ENCODE data around the gene CEP70.
"Not testable (repeated sequence)": the region's sequence is repeated elsewhere in the genome, so short reads cannot be mapped to it uniquely, and the experiment has no call there.

Gene CEP70

GRCh38 chr3:138513090-138513843, 80.8 kb downstream of the CEP70 start:
- intact Hi-C loops (cut with micrococcal nuclease), result no loop called here
- H3K27ac Mint-ChIP-seq, result no peak overlapping the region
- H3K9me3 Mint-ChIP-seq, result peaks cover 5% of the 10 kb centered on the region
- no peaks in the 10 kb centered on the region for H3K36me3 Mint-ChIP-seq (ENCODE audit: low read depth)
- H3K4me3 Mint-ChIP-seq, result no peak overlapping the region
- no peaks in the 10 kb centered on the region for H3K4me1 Mint-ChIP-seq (ENCODE audit: low read depth)
- H3K27me3 Mint-ChIP-seq, result no peaks in the 10 kb centered on the region

- Mint-ChIP-seq H3K4me1 (ENCODE audit: low read depth) (no peaks in the 10 kb centered on the region), H3K4me3 (no peak overlapping the region), H3K27ac (no peak overlapping the region), H3K27me3 (no peaks in the 10 kb centered on the region), H3K36me3 (ENCODE audit: low read depth) (no peaks in the 10 kb centered on the region), H3K9me3 (no peaks in the 10 kb centered on the region)
- intact Hi-C loops (cut with micrococcal nuclease), result no loop called here
Measured at GRCh38 chr3:138511945-138512344, 82.1 kb downstream of the CEP70 start.

GRCh38 chr3:138509586-138509985, 84.5 kb downstream of the CEP70 start:
- no peak overlapping the region for H3K4me3 Mint-ChIP-seq
- H3K36me3 Mint-ChIP-seq (ENCODE audit: low read depth), result no peaks in the 10 kb centered on the region
- H3K27ac Mint-ChIP-seq, result no peak overlapping the region
- H3K4me1 Mint-ChIP-seq (ENCODE audit: low read depth), result no peaks in the 10 kb centered on the region
- H3K9me3 Mint-ChIP-seq, result no peaks in the 10 kb centered on the region
- H3K27me3 Mint-ChIP-seq, result no peaks in the 10 kb centered on the region
- intact Hi-C loops (cut with micrococcal nuclease), result no loop called here

GRCh38 chr3:138507524-138507923, 86.5 kb downstream of the CEP70 start:
- H3K27me3 Mint-ChIP-seq, result no peaks in the 10 kb centered on the region
- intact Hi-C loops (cut with micrococcal nuclease), result no loop called here
- no peak overlapping the region for H3K27ac Mint-ChIP-seq
- H3K36me3 Mint-ChIP-seq (ENCODE audit: low read depth), result no peaks in the 10 kb centered on the region
- no peaks in the 10 kb centered on the region for H3K4me1 Mint-ChIP-seq (ENCODE audit: low read depth)
- H3K4me3 Mint-ChIP-seq, result no peak overlapping the region
- H3K9me3 Mint-ChIP-seq, result no peaks in the 10 kb centered on the region

- Mint-ChIP-seq H3K4me1 (ENCODE audit: low read depth) (peaks cover 12% of the 10 kb centered on the region), H3K27ac (no peak overlapping the region), H3K27me3 (no peaks in the 10 kb centered on the region), H3K36me3 (ENCODE audit: low read depth) (no peaks in the 10 kb centered on the region), H3K9me3 (no peaks in the 10 kb centered on the region), H3K4me3 (no peak overlapping the region)
- intact Hi-C loops (cut with micrococcal nuclease), result no loop called here
Measured at GRCh38 chr3:138498991-138499390, 95.1 kb downstream of the CEP70 start.

- Mint-ChIP-seq H3K4me1 (ENCODE audit: low read depth) (peaks cover 23% of the 10 kb centered on the region), H3K9me3 (no peaks in the 10 kb centered on the region), H3K27me3 (no peaks in the 10 kb centered on the region), H3K36me3 (ENCODE audit: low read depth) (no peaks in the 10 kb centered on the region), H3K27ac (no peak overlapping the region), H3K4me3 (no peak overlapping the region)
- intact Hi-C loops (cut with micrococcal nuclease), result no loop called here
Measured at GRCh38 chr3:138497851-138498250, 96.2 kb downstream of the CEP70 start.

- Mint-ChIP-seq H3K4me3 (no peak overlapping the region), H3K9me3 (no peaks in the 10 kb centered on the region), H3K36me3 (ENCODE audit: low read depth) (no peaks in the 10 kb centered on the region), H3K27ac (no peak overlapping the region), H3K27me3 (no peaks in the 10 kb centered on the region), H3K4me1 (ENCODE audit: low read depth) (peaks cover 30% of the 10 kb centered on the region)
- intact Hi-C loops (cut with micrococcal nuclease), result no loop called here
Measured at GRCh38 chr3:138497021-138497420, 97.0 kb downstream of the CEP70 start.

- Mint-ChIP-seq H3K36me3 (ENCODE audit: low read depth) (no peaks in the 10 kb centered on the region), H3K27me3 (no peaks in the 10 kb centered on the region), H3K9me3 (no peaks in the 10 kb centered on the region), H3K4me1 (ENCODE audit: low read depth) (peaks cover 33% of the 10 kb centered on the region), H3K27ac (no peak overlapping the region), H3K4me3 (no peak overlapping the region)
- intact Hi-C loops (cut with micrococcal nuclease), result no loop called here
Measured at GRCh38 chr3:138496436-138496835, 97.6 kb downstream of the CEP70 start.

GRCh38 chr3:138495638-138496037, 98.4 kb downstream of the CEP70 start:
- H3K27ac Mint-ChIP-seq; H3K4me3 Mint-ChIP-seq; H3K9me3 Mint-ChIP-seq; H3K27me3 Mint-ChIP-seq; intact Hi-C loops (cut with micrococcal nuclease); H3K36me3 Mint-ChIP-seq (ENCODE audit: low read depth): not testable (repeated sequence)
- peaks cover 33% of the 10 kb centered on the region for H3K4me1 Mint-ChIP-seq (ENCODE audit: low read depth)

- H3K9me3 Mint-ChIP-seq, result peaks cover 5% of the 10 kb centered on the region
- no peaks in the 10 kb centered on the region for H3K36me3 Mint-ChIP-seq (ENCODE audit: low read depth)
- H3K27me3 Mint-ChIP-seq, result no peaks in the 10 kb centered on the region
- no peak overlapping the region for H3K4me3 Mint-ChIP-seq
- no peak overlapping the region for H3K27ac Mint-ChIP-seq
- intact Hi-C loops (cut with micrococcal nuclease), result no loop called here
- H3K4me1 Mint-ChIP-seq (ENCODE audit: low read depth), result peaks cover 33% of the 10 kb centered on the region
Measured at GRCh38 chr3:138494607-138494929, 99.5 kb downstream of the CEP70 start.

GRCh38 chr3:138493804-138494606, 100.1 kb downstream of the CEP70 start:
- Mint-ChIP-seq H3K27ac (no peak overlapping the region), H3K4me3 (no peak overlapping the region), H3K36me3 (ENCODE audit: low read depth) (no peaks in the 10 kb centered on the region), H3K27me3 (no peaks in the 10 kb centered on the region), H3K4me1 (ENCODE audit: low read depth) (peaks cover 33% of the 10 kb centered on the region), H3K9me3 (peaks cover 11% of the 10 kb centered on the region)
- intact Hi-C loops (cut with micrococcal nuclease), result no loop called here

- Mint-ChIP-seq H3K4me1 (ENCODE audit: low read depth) (peaks cover 33% of the 10 kb centered on the region), H3K36me3 (ENCODE audit: low read depth) (no peaks in the 10 kb centered on the region), H3K27ac (no peak overlapping the region), H3K9me3 (peaks cover 18% of the 10 kb centered on the region), H3K27me3 (no peaks in the 10 kb centered on the region), H3K4me3 (no peak overlapping the region)
- intact Hi-C loops (cut with micrococcal nuclease), result no loop called here
Measured at GRCh38 chr3:138492980-138493675, 100.9 kb downstream of the CEP70 start.

GRCh38 chr3:138491971-138492370, 102.1 kb downstream of the CEP70 start:
- Mint-ChIP-seq H3K27ac (no peak overlapping the region), H3K27me3 (no peaks in the 10 kb centered on the region), H3K4me3 (no peak overlapping the region), H3K4me1 (ENCODE audit: low read depth) (peaks cover 33% of the 10 kb centered on the region), H3K36me3 (ENCODE audit: low read depth) (peaks cover 5% of the 10 kb centered on the region), H3K9me3 (peaks cover 29% of the 10 kb centered on the region)
- intact Hi-C loops (cut with micrococcal nuclease), result no loop called here

- H3K4me1 Mint-ChIP-seq (ENCODE audit: low read depth); H3K4me3 Mint-ChIP-seq; intact Hi-C loops (cut with micrococcal nuclease); H3K27ac Mint-ChIP-seq; H3K36me3 Mint-ChIP-seq (ENCODE audit: low read depth); H3K27me3 Mint-ChIP-seq: not testable (repeated sequence)
- H3K9me3 Mint-ChIP-seq, result peaks cover 51% of the 10 kb centered on the region
Measured at GRCh38 chr3:138486580-138486979, 107.5 kb downstream of the CEP70 start.

Measured in dendritic cell treated with granulocyte-macrophage colony-stimulating factor and Interleukin-4, amounts not matched to agents 40 ng/mL and 50 ng/mL, for 4 days (primary cell).